HG03066 (cell line): ENCODE measurements around the gene SLC22A2.

Experiments used
- ATAC-seq: cut with Tn5 transposase; IDR thresholded peaks from one replicate; pipeline ENCODE4 v1.9.1; 2021; ENCODE audit warnings: low read depth; ENCODE audit not compliant: unreplicated experiment

The SLC22A2 gene

GRCh38 chr6:160218810-160219209 lies 39.8 kb downstream of the SLC22A2 start:
- no peak for ATAC-seq

GRCh38 chr6:160217863-160218262 lies 40.8 kb downstream of the SLC22A2 start:
- ATAC-seq: no peak

DNA sequence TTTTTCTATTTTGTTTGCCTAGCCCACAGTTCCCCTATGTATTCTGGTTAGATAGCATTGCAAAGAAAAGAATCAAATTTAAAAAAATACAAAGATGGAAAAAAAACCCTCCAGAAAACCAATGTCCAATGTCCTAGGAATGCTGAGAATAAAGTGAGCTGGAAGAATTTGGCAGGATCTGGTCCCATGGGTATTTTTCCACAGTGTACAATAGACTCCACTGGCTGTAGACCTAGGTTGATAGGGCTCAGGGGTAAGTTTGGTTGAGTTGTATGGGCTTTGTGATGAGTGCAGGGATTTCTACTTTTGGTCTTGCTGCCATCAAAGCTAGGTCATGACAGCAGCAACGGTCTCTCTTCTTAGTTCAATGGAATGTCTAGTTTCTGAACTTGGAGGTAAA lies 41.5 kb downstream of the SLC22A2 start:
- ATAC-seq: no peak

DNA sequence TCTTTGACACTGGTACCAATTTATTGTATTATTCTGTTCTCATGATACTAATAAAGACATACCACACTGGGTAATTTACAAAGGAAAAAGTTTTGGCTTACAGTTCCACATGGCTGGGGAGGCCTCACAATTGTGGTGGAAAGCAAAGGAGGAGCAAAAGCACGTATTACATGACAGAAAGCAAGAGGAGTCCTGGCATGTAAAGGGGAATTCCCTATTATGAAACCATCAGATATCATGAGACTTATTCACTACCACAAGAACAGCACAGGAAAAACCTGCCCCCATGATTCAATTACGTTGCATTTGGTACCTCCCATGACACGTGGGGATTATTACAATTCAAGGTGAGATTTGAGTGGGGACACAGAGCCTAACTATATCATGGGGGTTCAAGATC lies 43.4 kb downstream of the SLC22A2 start:
- ATAC-seq: no peak

- ATAC-seq: no peak
Observed at GRCh38 chr6:160207618-160208017, 51.0 kb downstream of the SLC22A2 start.

DNA sequence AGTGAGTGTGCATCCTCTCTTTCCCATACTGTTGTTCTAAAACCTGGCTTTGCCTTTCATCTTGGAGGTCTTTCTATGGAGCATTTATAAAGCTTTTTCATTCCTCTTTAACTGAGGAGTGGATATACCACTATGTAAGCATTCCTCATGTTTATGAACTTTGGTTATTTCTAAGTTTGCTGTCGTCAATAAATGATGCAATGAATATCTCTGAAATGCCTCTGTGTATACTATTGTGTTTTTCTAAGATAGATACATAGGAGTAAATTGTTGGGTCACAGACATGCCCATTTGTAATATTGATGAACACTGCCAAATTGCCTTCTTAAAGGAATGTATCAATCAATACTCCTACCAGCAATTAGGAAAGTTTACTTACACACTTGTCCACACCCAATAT lies 53.9 kb downstream of the SLC22A2 start:
- ATAC-seq: no peak

DNA sequence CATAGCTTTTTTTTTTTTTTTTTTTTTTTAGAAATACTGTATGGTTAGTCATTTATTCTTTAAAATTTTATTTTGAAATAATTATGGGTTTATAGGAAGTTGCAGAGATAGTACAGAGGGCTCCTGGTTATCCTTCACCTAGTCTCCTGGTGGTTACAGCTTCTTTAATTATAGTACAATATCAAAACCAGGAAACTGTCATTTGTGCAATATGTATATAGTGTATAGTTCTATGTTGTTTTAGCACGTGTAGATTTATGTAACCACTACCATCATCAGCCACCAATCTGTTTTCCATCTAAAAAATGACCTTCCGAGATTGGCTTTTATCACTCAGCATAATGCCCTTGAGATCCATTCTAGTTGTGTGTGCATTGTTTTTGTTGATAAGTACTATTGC lies 54.7 kb downstream of the SLC22A2 start:
- no peak for ATAC-seq

GRCh38 chr6:160203522-160203921 lies 55.1 kb downstream of the SLC22A2 start:
- ATAC-seq: no peak

DNA sequence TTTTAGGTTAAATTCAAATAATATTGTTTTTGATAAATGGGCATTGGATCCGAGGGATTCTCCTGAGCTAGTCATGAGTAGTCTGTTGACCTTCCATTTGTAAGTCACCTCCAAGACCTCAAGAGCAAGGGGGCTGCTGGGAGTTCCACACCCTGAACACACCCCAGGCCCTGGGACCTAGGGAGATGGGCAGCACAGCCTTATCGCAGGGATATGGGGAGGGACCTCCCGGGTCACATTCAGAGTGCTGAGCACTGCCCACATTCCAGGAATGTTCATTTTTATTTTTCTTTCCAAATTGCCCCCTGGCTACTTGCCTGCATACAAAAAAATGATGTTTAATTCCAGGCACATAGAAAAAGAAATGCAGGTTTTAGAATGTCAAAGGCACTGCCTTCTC lies 55.5 kb downstream of the SLC22A2 start:
- no peak for ATAC-seq

DNA sequence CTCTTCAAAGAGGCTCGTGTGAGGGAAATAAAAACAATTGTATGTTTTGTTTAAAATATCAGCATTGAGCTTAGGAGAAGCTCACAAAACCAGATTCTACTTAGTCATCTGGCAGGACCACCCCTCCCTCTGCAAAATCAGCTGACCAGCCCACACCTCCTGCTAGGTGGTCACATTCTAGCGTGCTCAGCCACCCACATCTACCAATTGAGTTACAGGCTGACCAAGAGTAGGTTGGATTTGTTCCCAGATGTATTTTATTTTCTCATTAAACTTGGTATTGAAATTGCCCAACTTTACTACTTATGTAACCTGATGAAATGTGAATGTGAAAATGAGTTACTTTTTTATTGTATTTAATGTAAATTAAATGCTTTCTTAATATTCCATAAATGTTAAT lies 56.2 kb downstream of the SLC22A2 start:
- no peak for ATAC-seq

DNA sequence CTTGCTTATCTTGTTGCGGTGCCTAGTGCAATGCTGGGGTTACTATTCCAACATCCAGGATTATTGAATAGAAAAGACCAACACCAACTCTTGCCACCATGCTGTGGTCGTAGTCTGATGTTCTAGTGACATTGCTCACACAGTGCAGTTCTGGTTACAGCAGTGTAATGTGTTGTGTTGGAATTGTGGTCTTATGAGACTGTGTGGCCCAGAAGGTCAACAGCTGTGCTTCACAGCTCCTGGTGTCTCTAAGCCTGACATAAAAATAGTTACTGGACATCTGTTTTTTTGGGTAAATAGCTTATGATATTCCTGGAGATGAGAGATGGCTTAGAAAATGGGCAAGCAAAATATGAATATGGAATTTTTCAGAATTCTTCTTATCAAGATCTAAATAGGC lies 57.6 kb downstream of the SLC22A2 start:
- ATAC-seq: no peak

DNA sequence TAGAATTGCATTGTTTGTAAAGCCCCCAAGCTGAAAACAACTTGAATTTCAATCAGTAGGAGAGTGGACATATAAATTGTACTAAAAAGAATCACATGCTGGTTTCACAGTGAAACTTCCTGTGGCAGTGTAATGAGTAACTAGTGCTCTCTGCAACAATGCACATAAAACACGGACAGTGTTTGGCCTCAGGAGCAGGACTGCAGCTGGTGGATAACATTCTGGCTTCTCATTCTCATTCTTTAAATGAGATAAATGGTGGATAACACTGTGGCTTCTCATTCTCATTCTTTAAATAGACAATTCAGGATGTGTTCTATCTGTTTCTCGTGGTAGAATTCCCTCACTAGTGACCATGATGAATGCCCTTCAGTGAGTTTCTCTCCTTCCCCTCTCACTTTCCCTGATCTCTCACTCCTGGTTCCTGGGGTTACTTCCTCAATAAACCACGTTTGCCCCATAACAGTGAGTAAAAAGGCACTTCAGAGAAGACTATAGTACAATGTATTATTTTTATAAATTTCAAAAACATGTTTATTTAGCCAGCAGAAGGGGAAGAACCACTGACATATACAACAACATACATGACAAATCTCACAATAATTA lies 59.9 kb downstream of the SLC22A2 start:
- ATAC-seq: peak; percentile 91

DNA sequence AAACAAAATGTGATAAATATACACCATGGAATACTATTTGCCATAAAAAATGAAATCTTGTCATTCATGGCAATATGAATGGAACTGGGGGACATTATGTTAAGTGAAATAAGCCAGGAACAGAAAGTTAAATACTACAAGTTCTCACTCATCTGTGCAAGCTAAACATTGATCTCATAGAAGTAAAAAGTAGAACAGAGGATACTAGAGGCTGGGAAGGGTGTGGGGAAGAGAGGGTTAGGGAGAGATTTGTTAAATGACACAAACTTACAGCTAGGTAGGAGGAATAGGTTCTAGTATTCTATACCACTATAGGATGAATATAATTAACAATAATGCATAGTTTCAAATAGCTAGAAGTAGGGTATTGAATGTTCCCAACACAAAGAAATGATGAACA lies 61.0 kb downstream of the SLC22A2 start:
- no peak for ATAC-seq

DNA sequence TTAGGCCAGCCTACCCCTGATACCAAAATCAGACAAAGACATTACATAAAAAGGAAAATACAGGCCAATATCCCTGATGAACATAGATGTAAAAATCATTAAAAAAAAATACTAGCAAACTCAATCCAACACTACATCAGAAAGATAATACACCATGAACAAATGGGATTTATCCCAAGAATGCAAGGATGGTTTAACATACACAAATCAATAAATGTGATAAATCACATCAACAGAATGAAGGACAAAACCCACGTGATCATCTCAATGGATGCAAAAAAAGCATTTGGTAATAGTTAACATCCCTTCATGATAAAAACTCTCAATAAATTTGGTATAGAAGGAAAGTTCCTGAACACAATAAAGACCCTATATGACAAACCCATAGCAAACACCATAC lies 63.8 kb downstream of the SLC22A2 start:
- ATAC-seq: no peak

GRCh38 chr6:160192840-160193239 lies 65.8 kb downstream of the SLC22A2 start:
- ATAC-seq: no peak

- no peak for ATAC-seq
Observed at GRCh38 chr6:160190973-160191372, 67.6 kb downstream of the SLC22A2 start.

DNA sequence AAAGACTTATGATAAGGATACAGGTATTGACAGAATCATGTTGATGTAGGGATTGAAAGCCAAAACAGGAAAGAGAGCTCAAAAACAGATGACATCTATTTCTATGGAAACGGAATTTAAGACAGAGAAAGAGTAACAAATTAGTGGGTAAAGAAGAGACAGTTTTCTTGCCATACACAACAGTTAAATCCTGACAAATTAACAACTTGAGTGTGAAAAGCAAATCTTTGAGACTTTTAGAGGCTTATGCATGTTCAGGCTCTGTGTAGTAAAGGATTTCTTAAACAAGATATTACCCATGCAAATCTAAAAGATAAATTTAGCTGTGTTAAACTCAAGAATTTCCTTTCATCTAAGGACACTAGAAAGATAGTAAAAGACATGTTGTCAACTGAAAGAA lies 68.5 kb downstream of the SLC22A2 start:
- ATAC-seq: no peak

- ATAC-seq: no peak
Observed at GRCh38 chr6:160188773-160189172, 69.8 kb downstream of the SLC22A2 start.

- no peak for ATAC-seq
Observed at GRCh38 chr6:160180706-160181105, 77.9 kb downstream of the SLC22A2 start.

DNA sequence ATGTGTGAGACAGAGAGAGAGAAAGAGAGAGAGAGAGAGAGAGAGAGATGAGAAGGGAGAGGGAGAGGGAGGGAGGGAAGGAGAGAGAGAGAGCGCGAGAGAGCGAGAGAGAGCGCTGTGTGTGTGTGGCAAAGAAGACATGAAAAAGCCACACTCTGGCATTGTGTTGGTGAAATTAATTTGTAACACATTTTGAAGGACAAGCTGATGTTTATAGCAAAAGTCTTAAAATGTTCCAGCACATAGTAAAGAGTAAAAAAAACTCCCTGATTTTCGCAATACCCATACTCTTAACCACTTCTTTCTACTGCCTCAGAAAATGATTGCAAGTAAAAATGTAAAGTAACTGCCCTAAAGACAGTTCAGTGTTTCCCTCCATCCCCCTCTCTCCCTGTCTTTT lies 80.3 kb downstream of the SLC22A2 start:
- no peak for ATAC-seq

DNA sequence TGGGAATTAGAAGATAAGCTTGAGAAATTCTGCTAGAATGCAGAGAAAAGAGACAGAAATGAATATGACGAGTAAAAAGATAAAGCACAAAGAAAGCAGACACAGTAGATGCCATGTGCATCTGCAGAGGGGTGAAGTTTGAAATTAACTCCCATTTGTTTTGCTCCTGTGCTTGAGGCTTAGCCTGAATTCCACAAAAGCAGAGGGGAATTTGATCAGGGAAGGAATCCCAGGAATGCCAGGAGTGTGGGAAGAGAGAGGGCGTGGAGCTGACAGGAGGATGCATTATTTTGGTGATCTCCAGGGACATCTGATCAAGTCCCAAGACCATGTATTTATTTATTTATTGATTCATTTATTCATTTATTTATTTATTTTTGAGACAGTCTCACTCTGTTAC lies 81.4 kb downstream of the SLC22A2 start:
- no peak for ATAC-seq

DNA sequence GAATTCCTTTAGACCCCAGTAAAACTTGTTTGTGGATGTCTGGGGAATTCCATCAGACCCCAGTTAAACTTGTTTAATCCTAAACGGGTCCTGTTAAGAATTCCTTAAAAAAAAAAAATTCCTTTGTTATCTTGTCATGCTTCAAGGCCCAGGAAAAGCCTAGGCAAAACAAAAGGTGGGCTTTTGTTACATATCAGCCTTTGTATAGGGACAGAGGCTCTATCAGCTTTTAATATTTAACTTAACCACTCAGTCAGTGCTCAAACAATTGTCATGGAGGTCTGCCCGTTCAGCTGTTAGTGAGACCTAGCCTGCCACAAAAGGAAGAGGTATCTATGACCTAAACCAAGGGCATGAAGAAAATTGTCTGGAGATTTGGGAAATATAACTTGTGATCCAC lies 83.9 kb downstream of the SLC22A2 start:
- no peak for ATAC-seq

DNA sequence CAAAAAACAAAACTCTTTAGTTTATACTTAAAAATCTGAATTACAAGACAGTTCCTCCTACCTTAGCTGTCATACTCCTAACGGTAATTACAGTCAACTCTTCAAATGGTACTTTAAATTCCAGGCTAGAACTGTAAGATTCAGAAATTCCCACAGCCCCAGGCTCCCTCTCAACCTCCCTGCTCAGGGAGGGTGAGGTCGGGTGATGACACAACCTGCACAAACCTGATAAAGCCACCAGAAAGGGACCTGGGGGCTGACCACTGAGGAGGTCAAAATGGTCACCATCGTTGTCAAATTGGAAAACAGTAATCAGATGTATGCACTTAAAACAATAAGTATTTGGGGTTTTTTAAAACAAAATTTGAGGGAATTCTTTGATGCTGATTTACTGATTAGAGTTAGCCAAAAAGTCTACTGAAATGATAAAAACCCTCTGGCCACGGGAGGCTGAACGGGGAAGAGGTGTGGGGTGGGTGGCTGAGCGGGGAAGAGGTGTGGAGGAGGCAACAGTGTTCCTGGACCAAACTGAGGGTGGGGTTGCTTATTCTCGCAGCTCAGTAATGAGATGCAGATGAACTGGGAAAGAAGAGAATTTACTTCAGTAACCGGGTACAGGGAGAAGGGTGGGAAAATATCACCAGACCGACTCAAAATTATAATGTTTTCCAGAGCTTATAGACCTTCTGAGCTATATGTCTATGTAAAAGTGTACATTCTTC lies 84.7 kb downstream of the SLC22A2 start:
- no peak for ATAC-seq
